SHP77 treated with DMSO at 0.1 percent for 48 hours (cell line): Measurements from ENCODE around the gene CALML4.
"Not testable (repeated sequence)": the region's sequence is repeated elsewhere in the genome, so short reads cannot be mapped to it uniquely, and the experiment has no call there.

Source experiments
- DNase-seq: peaks from one replicate; lab custom pipeline; 2025; lab: John Stamatoyannopoulos, UW

CALML4 gene

DNA sequence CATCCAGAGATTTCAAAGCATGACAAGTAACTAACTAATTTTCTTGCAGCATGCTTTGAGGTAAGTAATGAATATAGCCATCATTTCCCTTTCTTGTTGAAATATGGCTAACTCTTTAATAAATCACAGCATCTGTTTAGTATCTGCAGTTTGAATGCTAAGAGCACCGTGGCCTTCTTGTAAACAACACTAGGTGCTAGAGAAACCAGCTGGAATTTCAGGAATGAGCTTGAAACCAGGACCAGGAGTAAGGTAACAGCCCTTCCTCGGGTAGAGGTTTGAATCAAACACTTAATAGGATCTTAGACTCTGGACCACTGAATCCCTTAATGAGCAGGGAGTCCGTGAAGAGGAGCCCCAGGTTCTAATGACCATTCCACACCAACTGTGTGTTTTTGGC, 13.6 kb downstream of the CALML4 start:
- no peak for DNase-seq

DNA sequence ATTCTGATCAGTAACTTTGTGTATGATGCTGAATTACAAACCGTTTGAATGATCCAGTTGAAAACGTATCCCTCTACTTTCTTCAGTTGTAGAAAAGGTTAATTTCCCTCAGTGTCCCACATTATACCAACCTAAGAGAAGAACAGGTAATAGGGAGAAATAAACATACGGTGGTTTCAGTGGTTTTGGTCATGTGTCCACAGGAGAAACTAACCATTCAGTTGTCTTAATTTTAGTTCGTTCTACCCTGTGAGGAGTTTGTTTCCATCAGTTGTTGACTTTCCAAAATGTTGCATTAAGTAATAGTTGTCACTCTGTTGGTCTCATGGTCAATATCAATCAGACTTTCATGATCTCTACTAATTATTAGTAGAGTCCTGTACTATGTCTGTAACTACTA, 15.1 kb downstream of the CALML4 start:
- no peak for DNase-seq

DNA sequence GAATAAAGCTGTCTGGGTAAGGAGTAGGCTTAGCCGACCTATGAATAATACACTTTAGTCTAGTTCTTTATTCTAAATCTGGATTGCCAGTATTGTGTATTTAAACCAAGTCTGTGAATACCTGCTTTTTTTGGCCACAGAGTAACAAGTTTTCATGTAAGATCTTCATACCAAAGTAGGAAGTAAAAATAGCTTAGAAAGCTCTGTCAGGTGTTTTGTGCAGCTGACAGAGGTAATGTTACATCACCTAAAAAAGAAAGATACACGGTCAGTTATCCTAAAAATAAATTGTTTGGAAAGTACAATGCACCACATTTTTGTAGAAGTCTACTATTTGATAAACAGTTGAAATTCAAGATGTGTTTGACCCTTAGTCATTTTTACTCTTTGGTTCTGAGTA, 16.5 kb downstream of the CALML4 start:
- DNase-seq: no peak

DNA sequence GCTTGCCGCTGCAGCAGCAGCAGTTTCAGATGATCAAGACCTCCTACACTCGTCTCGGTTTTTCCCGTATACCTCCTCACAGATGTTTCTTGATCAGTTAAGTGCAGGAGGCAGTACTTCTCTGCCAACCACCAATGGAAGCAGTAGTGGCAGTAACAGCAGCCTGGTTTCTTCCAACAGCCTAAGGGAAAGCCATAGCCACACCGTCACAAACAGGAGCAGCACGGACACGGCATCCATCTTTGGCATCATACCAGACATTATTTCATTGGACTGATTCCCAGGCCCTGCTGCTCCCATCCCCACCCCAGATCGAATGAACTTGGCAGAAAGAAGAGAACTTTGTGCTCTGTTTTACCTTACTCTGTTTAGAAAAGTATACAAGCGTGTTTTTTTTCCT, 17.6 kb downstream of the CALML4 start:
- no peak for DNase-seq

DNA sequence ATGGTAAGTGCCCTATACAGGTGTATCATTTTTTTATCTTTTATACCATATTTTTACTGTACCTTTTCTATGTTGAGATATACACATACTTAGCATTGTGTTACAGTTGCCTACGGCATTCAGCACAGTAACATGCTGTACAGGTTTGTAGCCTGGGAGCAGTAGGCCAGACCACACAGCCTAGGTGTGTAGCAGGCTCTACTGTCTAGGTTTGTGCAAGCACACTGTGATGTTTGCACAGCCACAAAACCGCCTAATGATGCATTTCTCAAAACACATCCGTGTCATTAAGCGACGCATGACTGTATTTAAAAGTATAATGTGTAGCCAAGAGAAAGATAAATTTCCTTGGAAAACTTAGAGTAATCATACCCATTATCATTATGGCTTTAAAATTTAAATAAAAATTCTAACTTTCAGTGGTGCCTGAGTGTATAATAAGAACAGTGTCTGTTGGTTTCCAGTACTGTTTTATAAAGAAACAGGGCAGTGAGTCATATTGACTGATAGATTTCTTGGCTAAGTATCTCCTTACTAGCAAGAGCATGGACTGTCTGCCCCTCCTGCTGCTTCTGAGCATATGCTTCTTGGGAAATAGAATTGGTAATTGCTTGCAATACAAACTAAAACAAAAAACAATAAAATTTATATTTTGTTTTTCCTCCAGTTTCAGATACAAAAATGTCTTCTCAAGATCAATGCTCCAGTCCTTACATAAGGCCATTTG, 18.3 kb downstream of the CALML4 start:
- no peak for DNase-seq

DNA sequence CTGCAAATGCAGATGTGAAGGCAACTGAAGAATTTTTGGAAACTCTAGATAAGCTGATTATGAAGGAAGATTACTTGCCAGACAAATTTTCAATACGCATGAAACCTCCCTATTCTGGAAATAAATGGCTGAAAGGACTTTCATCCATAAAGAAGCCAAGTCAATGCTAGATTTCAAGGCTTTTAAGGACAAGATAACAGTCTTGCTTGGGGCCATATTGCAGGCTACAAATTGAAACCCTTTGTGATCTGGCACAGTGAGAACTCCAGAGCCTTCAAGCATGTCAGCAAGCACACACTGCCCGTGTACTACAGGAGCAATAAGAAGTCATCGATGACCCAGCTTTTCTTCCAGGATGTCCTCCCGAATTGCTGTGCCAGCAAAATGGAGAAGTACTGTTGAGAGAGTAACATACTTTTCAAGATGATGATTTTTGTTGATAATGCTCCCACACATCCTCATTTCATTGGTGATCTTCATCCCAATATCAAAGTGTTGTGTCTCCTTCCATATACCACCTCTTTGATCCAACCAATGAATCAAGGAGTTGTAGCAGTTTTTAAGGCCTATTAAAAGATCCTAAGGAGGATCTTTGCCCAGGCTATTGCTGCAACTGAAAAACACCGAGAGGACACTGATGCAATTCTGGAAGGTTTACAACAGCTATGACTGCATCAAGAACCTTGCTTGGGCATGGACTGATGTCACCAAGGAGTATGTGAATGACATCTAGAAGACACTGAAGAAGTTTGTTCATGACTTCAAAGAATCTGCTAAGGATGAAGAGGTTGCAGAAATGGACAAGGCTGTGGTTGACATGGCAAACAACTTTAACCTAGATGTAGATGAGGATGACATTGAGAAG, 20.3 kb downstream of the CALML4 start:
- no peak for DNase-seq

DNA sequence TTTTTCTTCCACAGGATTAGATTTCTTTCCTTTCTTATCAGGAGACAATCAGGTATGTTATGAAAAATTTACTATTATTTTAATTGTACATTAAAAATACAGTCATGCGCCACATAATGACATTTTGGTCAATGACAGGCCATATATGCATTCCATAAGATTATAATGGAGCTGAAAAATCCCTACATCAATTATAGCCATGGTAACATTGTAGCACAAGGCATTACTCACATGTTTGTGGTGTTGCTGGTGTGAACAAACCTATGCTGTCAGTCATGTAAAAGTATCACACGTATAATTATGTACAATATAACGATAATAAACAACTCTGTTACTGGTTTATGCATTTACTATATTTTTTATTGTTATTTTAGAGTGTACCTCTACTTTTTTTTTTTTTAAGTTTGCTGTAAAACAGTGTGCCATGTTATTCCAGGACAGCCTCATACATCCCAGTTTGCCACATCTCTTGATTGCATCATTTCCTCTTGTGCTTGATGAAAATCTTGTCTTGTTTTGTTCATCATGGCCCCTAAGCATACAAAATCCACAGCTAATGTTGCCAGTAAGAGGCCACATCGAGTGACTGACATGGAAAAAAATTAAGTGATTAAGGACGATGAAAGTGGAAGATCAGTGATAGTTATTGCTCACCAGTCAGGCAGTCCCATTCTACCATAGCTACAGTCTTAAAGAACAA, 21.4 kb downstream of the CALML4 start:
- no peak for DNase-seq

DNA sequence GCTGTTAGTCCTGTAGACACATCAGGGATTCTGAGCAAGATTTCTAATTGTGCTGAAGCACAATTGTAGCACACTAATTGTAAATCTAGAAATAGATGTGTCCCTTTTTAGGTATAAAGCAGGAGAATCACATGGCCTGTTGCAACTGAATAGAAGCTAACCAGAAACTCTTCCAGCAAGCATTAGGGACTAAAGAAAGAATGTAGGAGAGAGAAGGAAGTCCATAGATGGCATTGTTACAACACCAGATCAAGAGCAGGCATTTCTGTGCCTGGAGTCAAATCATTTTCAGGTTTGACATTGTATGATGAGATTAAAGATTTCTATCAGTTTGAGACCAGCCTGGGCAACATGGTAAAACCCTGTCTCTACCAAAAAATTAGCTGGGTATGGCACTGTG, 27.4 kb downstream of the CALML4 start:
- DNase-seq: no peak

DNA sequence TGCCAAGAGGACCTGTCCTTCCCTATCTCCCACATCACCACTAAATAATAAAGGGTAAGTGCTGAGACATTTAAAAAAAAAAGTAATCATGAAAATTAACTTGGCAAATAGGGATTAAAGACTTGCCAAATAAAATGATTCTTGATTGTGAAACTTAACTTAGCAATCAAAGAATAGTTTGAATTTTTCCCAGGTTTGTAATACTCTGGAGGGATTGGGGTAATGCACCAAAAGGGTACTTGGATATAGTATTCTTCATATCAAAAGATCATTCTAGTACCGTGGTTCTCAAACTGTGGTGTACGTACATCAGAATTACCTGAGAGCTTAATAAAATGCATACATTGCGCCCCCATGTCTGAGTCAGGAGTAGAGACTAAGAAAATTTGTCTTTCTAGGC, 28.5 kb downstream of the CALML4 start:
- no peak for DNase-seq

DNA sequence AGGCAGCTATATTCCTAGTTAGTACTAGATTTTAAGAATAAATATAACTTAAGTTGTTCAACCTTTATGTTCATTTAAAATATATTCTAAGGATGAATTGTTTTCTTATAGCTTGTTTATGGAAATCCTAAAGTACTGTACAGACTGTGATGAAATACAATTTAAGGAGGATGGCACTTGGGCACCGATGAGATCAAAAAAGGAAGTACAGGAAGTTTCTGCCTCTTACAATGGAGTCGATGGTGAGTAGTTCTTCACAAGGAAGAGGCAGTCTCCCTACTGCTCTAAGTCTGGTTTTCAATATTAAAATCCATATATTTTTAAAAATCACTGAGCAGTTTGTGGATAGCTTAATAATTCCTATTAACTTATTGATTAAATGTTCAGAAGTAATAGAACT, 29.6 kb downstream of the CALML4 start:
- no peak for DNase-seq

DNA sequence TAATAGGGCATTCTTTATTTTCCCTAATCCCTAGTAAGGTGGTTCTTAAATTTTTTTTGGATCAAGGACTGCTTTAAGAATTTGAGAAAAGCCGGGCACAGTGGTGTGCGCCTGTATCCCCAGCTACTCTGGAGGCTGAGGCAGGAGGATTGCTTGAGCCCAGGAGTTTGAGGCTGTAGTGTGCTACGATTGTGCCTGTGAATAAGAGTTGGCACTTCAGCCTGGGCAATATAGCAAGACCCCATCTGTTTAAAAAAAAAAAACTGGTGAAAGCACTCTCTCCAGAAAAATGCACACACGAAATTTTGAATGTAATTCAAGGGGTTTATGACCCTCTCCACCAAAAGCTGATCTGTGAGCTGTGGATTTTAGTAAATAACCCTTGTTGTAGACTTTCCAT, 32.0 kb downstream of the CALML4 start:
- DNase-seq: no peak

DNA sequence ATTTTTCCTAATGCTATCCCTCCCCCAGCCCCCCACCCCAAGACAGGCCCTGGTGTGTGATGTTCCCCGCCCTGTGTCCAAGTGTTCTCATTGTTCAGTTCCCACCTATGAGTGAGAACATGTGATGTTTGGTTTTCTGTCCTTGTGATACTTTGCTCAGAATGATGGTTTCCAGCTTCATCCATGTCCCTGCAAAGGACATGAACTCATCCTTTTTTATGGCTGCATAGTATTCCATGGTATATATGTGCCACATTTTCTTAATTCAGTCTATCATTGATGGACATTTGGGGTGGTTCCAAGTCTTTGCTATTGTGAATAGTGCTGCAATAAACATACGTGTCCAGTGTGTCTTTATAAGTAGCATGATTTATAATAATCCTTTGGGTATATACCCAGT, 33.1 kb downstream of the CALML4 start:
- DNase-seq: not testable (repeated sequence)

DNA sequence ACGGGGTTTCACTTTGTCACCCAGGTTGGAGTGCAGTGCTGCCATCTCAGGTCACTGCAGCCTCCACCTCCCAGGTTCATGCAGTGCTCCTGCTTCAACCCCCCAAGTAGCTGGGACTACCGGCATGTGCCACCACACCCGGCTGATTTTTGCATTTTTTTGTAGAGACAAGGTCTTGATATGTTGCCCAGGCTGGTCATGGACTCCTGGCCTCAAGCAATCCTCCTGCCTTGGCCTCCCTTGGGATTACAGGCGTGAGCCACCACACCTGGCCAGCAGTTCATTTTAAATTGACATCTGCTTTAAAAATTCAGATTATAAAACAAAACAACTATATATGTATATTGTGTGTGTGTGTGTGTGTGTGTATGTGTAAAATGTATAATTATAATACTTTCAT, 38.3 kb downstream of the CALML4 start:
- DNase-seq: no peak

DNA sequence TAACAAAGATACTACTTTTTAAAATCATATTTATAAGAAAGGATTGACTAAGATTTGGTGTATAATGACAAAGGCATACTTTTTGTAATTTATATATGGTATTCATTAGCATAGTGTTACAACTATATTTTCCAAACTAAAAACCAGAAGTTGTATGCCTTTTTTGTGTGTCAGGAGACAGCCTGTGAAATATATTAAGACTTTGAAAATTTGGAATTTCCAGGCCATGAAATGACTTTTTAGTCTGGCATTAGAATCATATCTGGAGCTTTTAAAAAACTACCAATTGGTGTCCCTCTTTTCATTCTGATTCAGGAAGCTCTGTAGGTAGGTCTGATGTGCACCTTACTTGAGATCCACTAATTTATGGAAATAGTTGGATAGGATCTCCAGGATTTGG, 41.9 kb downstream of the CALML4 start:
- DNase-seq: no peak

DNA sequence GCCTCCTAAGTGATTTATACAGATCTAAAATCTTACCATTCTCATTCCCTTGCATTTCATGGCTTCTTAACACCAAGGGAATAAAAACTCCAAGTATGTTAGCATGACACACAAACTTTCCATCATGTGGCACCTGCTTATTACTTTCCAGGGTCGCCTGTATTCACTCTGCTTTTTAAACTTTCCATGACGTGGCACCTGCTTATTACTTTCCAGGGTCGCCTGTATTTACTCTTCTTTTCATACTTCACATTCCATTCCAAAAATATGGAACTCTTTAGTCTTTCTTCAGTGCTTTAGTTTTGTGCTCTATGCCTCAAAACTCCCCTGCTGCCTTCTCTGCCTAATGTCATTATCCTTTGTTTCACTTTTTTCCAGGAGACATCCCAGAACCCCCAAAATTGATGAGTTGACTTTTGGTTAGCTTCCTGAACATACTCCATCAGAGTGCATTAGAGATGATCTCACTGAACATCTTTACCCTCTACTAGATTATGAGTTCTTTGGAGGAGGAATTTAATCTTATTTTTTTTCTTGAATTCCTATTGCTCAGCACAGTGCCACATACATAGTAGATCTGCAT, 47.0 kb downstream of the CALML4 start:
- no peak for DNase-seq

DNA sequence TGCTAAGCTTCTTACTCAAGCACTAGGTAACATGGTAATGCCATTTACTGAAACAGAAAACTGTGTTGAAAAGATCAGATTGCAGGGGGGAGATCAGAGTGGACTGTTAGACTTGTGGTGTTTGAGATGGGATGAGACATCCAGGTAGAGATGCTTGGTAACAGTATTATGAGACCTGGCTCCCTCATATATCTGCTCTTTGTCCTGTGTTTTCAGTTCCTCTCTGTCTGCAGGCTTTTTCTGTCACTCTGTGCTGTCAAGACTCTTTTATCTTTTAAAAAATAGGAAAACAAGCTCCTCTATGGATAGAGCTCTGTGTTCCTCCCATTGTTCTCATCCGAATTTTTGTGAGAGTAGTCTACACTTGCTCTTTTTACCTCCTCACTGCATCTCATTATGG, 48.1 kb downstream of the CALML4 start:
- no peak for DNase-seq

DNA sequence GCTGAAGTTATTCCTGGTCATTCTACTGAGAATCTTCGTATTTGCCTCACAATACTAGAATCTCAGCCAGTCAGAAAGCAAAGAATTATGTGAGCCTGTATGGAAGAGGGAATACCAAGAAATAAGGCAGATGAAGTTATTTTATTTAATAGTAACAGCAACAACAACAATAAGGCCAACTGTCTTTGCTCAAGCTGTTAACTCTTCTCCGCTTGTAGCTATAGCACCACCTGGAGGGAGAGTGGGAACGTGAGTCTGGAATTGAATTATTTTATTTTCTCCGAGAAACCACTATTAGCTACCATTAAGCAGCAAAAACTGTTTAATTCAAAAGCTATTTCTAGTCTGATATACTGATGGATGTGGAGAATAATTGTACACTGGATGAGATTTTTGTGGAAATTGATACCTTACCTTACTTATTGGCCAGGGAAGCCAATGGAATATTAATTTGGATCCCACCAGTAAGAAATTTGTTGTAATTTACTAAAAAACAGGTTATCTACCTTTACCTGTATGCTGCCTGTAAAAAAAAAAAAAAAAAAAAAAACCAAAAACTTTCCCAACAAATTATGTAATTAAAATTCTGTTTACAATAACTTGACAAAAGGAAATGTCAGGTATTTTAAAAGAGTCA, 50.1 kb downstream of the CALML4 start:
- DNase-seq: peak; percentile 16

DNA sequence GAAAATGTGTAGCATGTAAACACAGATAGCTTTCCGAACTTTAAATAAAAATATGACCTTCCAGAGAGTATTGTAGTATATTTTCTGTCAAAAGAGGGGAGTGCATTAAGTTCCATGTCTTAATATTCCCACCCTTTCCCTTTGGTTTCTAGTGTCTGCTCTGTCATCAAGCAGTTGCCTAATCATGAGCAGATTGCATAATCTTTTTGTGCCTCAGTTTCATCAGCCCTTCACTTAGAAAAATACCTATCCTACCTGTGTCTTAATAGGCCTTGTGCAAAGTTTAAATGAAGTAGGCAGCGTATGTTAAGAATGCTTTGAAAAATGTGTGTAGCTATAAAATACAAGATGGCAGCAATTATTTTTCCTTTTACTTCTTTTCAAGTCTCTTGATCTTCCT, 52.8 kb downstream of the CALML4 start:
- DNase-seq: no peak

DNA sequence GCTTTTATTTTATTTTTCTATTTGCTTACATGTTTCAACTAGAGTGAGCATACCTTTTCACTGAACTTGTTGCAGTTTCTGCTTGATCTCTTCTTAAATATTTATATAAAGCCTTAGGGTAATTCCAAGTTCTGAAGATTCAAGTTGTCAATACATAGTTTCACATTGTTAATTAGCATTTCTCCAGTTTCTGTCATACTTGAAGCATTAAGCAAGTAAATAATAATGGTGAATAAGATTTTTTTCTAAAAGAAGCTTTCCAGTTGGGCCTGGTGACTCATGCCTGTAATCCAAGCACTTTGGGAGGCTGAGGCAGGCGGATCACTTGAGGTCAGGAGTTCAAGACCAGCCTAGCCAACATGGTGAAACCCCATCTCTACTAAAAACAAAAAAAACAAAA, 53.9 kb downstream of the CALML4 start:
- DNase-seq: no peak

DNA sequence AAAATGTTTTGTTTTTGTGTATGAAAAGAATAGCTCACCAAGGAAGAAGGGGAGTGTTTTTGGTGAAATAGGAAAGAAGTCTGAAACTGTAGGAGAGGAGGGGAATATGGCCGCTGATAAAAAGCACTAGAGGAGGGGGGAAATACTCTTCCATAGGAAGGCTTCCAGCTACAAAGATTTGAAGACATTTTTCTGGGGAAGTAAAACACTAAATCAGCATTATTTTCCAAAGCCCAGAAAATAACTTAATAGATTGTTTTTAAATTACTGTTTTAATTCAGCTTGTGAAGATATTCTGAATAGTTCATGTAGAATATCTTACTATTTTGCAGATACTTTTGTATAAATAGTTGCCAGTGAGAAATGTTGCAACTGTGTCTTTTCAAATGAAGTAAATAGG, 54.9 kb downstream of the CALML4 start:
- DNase-seq: no peak

DNA sequence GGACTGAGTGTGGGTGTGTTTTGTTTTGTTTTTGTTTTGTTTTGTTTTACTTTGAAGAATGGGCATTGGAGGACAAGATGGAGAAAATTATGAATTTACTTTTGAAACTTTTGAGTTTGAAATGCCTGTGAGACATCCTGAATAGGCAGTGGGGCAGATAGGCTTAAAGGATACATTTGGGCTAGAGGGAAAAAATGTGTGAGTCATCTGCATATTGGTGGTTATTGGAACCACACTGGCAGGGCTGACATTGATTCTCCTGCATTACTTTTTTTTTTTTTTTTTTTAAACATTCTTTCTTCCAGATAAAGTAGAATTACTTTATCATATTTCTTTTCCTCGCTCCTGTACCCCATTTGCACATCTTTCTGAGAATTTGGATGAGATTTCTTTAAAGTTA, 56.1 kb downstream of the CALML4 start:
- no peak for DNase-seq

DNA sequence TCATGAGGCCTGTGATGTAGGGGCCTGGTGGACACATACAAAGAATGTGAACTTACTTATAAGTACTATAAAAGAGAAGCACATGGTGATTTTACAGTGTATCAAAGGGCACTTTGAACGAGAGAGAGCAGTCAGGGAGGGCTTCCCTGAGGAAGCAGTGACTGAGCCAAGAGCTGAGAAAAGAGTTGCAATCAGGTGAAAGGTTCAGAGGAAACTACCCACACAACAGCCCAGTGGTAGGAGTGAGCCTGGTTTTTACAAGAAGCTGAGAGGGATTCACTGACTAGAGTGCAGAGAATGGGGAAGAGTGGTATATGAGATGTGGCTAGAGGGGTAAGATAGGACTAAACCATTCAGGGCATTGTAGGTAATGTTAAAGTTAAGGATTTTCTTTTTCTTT, 57.1 kb downstream of the CALML4 start:
- DNase-seq: no peak
